Transverse colon (tissue), 4 donors: ENCODE data around the gene VWCE. TPM values are rescaled to one million over a fixed set of nuclear protein-coding genes. Genes with fewer than 3 reads are reported as not detected.

Experiments
- DNase-seq: peaks from one replicate; pipeline ENCODE4 v3.0.0-alpha.2; 2019
- H3K27ac ChIP-seq, 4 donors: fragments of 200-600 bp; sonication (generic); 2 replicates each; pipeline ENCODE4 v1.5.1; 2016 to 2018; ENCODE audit warnings: inconsistent platforms in 4 of 4
- H3K27me3 ChIP-seq: fragments of 200-600 bp; sonication (generic); 2 replicates; pipeline ENCODE4 v1.5.1; 2017; ENCODE audit warnings: inconsistent platforms
- H3K36me3 ChIP-seq, 4 donors: fragments of 200-600 bp; sonication (generic); 2 replicates each; pipeline ENCODE4 v1.5.1; 2017 to 2019; ENCODE audit warnings: inconsistent platforms in 4 of 4
- H3K4me1 ChIP-seq, 4 donors: fragments of 200-600 bp; sonication (generic); 2 replicates each; pipeline ENCODE4 v1.5.1; 2017 to 2020; ENCODE audit warnings: inconsistent platforms in 4 of 4
- H3K4me3 ChIP-seq, 4 donors: fragments of 200-600 bp; sonication (generic); 1 replicate in 1 of 4; 2 replicates in 3 of 4; pipeline versions ENCODE4 v1.5.1 to v1.6.1; 2017 to 2019; ENCODE audit warnings: inconsistent platforms in 4 of 4
- H3K9me3 ChIP-seq, 2 donors: fragments of 200-600 bp; sonication (generic); 2 replicates each; pipeline ENCODE4 v1.5.1; 2017 to 2019; ENCODE audit warnings: inconsistent platforms in 2 of 2
- CTCF ChIP-seq, 5 experiments: fragments of 200-600 bp in 3 of 5; fragments of 450-650 bp in 2 of 5; sonication (generic) in 3 of 5; IDR thresholded peaks; 1 replicate in 2 of 5; 2 replicates in 3 of 5; pipeline ENCODE4 v1.5.1; 2016 to 2017; ENCODE audit warnings: antibody characterized with exemption in 5 of 5, inconsistent platforms in 3 of 5, mild to moderate bottlenecking in 2 of 5, moderate library complexity in 1 of 5
- EP300 ChIP-seq: sonication (generic); formaldehyde crosslinking; IDR thresholded peaks from one replicate; pipeline ENCODE4 v1.6.1; 2017; ENCODE audit warnings: antibody characterized with exemption, low read depth
- POLR2A ChIP-seq: fragments of 450-650 bp; IDR thresholded peaks from one replicate; pipeline ENCODE4 v1.6.1; 2016; ENCODE audit warnings: antibody characterized with exemption, mild to moderate bottlenecking, moderate library complexity
- POLR2AphosphoS5 ChIP-seq, 3 donors: sonication (generic); formaldehyde crosslinking; IDR thresholded peaks; one replicate each; pipeline ENCODE4 v1.6.1; 2016; ENCODE audit warnings: antibody characterized with exemption in 3 of 3
- WGBS, 2 donors: methylation state at CpG; one replicate each; pipeline ENCODE4 v1.1.5; 2018; ENCODE audit warnings: low coverage in 1 of 2; 5-methylcytosine and 5-hydroxymethylcytosine counted together
- in situ Hi-C, 4 donors: fragments of 200-750 bp; cut with MboI; loops; one replicate each; pipeline versions ENCODE4 v1.15.0 to v1.15.1; 2017; ENCODE audit warnings: low sequenced_read_pairs in 3 of 4, low pct_ligation_motif_present in 1 of 4, low pct_unique_long_range_greater_than_20kb in 1 of 4
- intact Hi-C: fragments of 100-400 bp; cut with DNase I; formaldehyde crosslinking; loops from one replicate; pipeline ENCODE4 v1.15.1; 2023; ENCODE audit warnings: low total_unique reads
- total RNA-seq, 4 donors: library from RNA; depleted of rRNA; stranded (reverse); fragments of >200 nt; gene quantifications; one replicate each; pipeline ENCODE4 v1.1.0, GENCODE V29; 2016

Gene VWCE
- total RNA-seq, 4 donors from 2014 or later = 0.16 to 2.2 (median 0.41) TPM; not detected in 1

GRCh38 chr11:61266602-61267001 lies 28.5 kb downstream of the VWCE start:
- no peak overlapping the region for H3K27ac ChIP-seq
- DNase-seq = no peak
- H3K4me3 ChIP-seq = no peak overlapping the region
- TF ChIP-seq POLR2A (no peak), POLR2AphosphoS5 (IDR thresholded peaks at IDR 0.05) (no peak), CTCF (IDR thresholded peaks at IDR 0.05) (no peak), EP300 (no peak)
- 76 to 77% methylated on average over 3 to 4 of the region's 4 CpGs for WGBS, 2 donors
- in situ Hi-C loops (loop anchor here in 1 of 4 donors (25.0 kb wide), 1 partner anchor 121 kb away; the partner anchor contains the start of gene TMEM216), intact Hi-C loops (no loop called here)
- H3K27me3 ChIP-seq = no peaks in the 10 kb centered on the region
- no peaks in the 10 kb centered on the region for H3K4me1 ChIP-seq
- no peaks in the 10 kb centered on the region for H3K9me3 ChIP-seq
- H3K36me3 ChIP-seq = no peaks in the 10 kb centered on the region

- 91% methylated on average over 14 of the region's 14 CpGs; no CpG with 5 or more reads in 1 of the 2 donors for WGBS, 2 donors
- Histone ChIP-seq H3K27me3 (no peaks in the 10 kb centered on the region), H3K27ac (no peak overlapping the region), H3K36me3 (no peaks in the 10 kb centered on the region), H3K4me3 (no peak overlapping the region), H3K4me1 (no peaks in the 10 kb centered on the region), H3K9me3 (no peaks in the 10 kb centered on the region)
- in situ Hi-C loops (loop anchor here in 1 of 4 donors (25.0 kb wide), 1 partner anchor 122 kb away; the partner anchor contains the start of gene TMEM216), intact Hi-C loops (no loop called here)
- no peak for TF ChIP-seq CTCF (IDR thresholded peaks at IDR 0.05)
- DNase-seq = no peak
These were observed 29.8 kb downstream of the VWCE start for GRCh38 chr11:61265357-61265756.

GRCh38 chr11:61264795-61265194 lies 30.3 kb downstream of the VWCE start:
- DNase-seq = no peak

GRCh38 chr11:61264371-61264770 lies 30.7 kb downstream of the VWCE start:
- H3K27me3 ChIP-seq = no peaks in the 10 kb centered on the region
- 93% methylated on average over 6 of the region's 6 CpGs; no CpG with 5 or more reads in 1 of the 2 donors for WGBS, 2 donors
- no peak overlapping the region for H3K4me3 ChIP-seq
- in situ Hi-C loops (loop anchor here in 1 of 4 donors (25.0 kb wide), 1 partner anchor 123 kb away; the partner anchor contains the start of gene TMEM216), intact Hi-C loops (no loop called here)
- no peak for DNase-seq
- H3K4me1 ChIP-seq = no peaks in the 10 kb centered on the region
- H3K9me3 ChIP-seq = no peaks in the 10 kb centered on the region
- no peak overlapping the region for H3K27ac ChIP-seq
- TF ChIP-seq CTCF (IDR thresholded peaks at IDR 0.05) (no peak), POLR2A (no peak), POLR2AphosphoS5 (IDR thresholded peaks at IDR 0.05) (no peak), EP300 (no peak)
- H3K36me3 ChIP-seq = no peaks in the 10 kb centered on the region

More at GRCh38 chr11:61264795-61265194, 30.3 kb downstream of the VWCE start:
- WGBS, 2 donors = 93 to 100% methylated on average over 1 to 14 of the region's 14 CpGs
- no peaks in the 10 kb centered on the region for H3K4me1 ChIP-seq
- H3K27me3 ChIP-seq = no peaks in the 10 kb centered on the region
- intact Hi-C loops (no loop called here), in situ Hi-C loops (loop anchor here in 1 of 4 donors (25.0 kb wide), 1 partner anchor 123 kb away; the partner anchor contains the start of gene TMEM216)
- no peaks in the 10 kb centered on the region for H3K36me3 ChIP-seq
- no peak overlapping the region for H3K4me3 ChIP-seq
- TF ChIP-seq EP300 (no peak), POLR2AphosphoS5 (IDR thresholded peaks at IDR 0.05) (no peak), POLR2A (no peak), CTCF (IDR thresholded peaks at IDR 0.05) (no peak)
- no peak overlapping the region for H3K27ac ChIP-seq
- H3K9me3 ChIP-seq = no peaks in the 10 kb centered on the region
